GM12878 (cell line): ENCODE data around the gene ZNF189. TPM values are rescaled to one million over a fixed set of nuclear protein-coding genes. Genes with fewer than 3 reads are reported as not detected.

Source experiments
- ATAC-seq: fragments of 200-7000 bp; cut with Tn5 transposase; 3 replicates; pipeline ENCODE4 v1.9.1; 2020; ENCODE audit warnings: mild to moderate bottlenecking, moderate library complexity
- BruUV-seq: library from RNA; stranded (reverse); fragments of 400-500 nt; replicated peaks from 2 replicates; lab custom pipeline; 2021; lab: Mats Ljungman, UMichigan
- CTCF ChIA-PET: fragments of 300-600 bp; sonication (Branson Sonifier 250); formaldehyde crosslinking; extraction: SDS; loops from one replicate; lab custom pipeline; 2021; ENCODE audit warnings: inconsistent platforms; lab: Yijun Ruan, JAX
- POLR2A ChIA-PET: fragments of 350-600 bp; formaldehyde crosslinking; extraction: SDS; loops from one replicate; lab custom pipeline; 2021; ENCODE audit warnings: inconsistent platforms; lab: Charles Lee
- RAD21 ChIA-PET: fragments of 300-600 bp; sonication (Branson Sonifier 250); formaldehyde crosslinking; loops from one replicate; lab custom pipeline; 2023; ENCODE audit warnings: antibody characterized with exemption; ENCODE audit not compliant: unreplicated experiment; lab: Charles Lee
- SMC1A ChIA-PET: fragments of 300-600 bp; sonication (Branson Sonifier 250); formaldehyde crosslinking; loops from one replicate; lab custom pipeline; 2023; ENCODE audit not compliant: unreplicated experiment, uncharacterized antibody; lab: Charles Lee
- DNase-seq: peaks from one replicate; pipeline ENCODE4 v3.0.0-alpha.2; 2011; ENCODE audit warnings: low read depth, low spot score
- FAIRE-seq: peaks from 3 replicates; lab custom pipeline; 2011; peaks lifted over from hg19 to GRCh38; lab: Jason Lieb, UNC
- H2AFZ ChIP-seq: 2 replicates; pipeline ENCODE4 v1.6.0; 2011; ENCODE audit warnings: low read depth, low read length, control low read depth; ENCODE audit not compliant: control insufficient read depth
- H3K27ac ChIP-seq: 2 replicates; pipeline ENCODE4 v1.5.1; 2011; ENCODE audit warnings: control low read depth; ENCODE audit not compliant: control insufficient read depth, insufficient read depth
- H3K27me3 ChIP-seq, 2 experiments: replicated peaks in 1 of 2; 2 replicates each; pipeline versions ENCODE4 v1.6.0 to v1.6.1; 2011; ENCODE audit warnings: low read length in 1 of 2; ENCODE audit not compliant: control insufficient read depth in 2 of 2, insufficient read depth in 2 of 2
- H3K36me3 ChIP-seq, 2 experiments: 2 replicates each; pipeline ENCODE4 v1.5.1; 2011; ENCODE audit warnings: low read length in 1 of 2; ENCODE audit not compliant: control insufficient read depth in 2 of 2, insufficient read depth in 2 of 2
- H3K4me1 ChIP-seq: 2 replicates; pipeline ENCODE4 v1.6.1; 2011; ENCODE audit warnings: mild to moderate bottlenecking, low read length, moderate library complexity, mixed read lengths; ENCODE audit not compliant: control insufficient read depth, insufficient read depth
- H3K4me2 ChIP-seq: 2 replicates; pipeline ENCODE4 v1.6.0; 2011; ENCODE audit warnings: control low read depth; ENCODE audit not compliant: control insufficient read depth, insufficient read depth
- H3K4me3 ChIP-seq: fragments of 200-600 bp; sonication (generic); 2 replicates; pipeline ENCODE4 v1.5.1; 2016
- H3K79me2 ChIP-seq: 2 replicates; pipeline ENCODE4 v1.6.0; 2011; ENCODE audit warnings: low read length; ENCODE audit not compliant: control insufficient read depth, insufficient read depth
- H3K9ac ChIP-seq: 2 replicates; pipeline ENCODE4 v1.8.0; 2011; ENCODE audit warnings: low read length, control low read depth, mixed read lengths; ENCODE audit not compliant: control insufficient read depth, insufficient read depth
- H3K9me3 ChIP-seq: replicated peaks from 3 replicates; pipeline ENCODE4 v1.5.1; 2011; ENCODE audit warnings: mild to moderate bottlenecking, low read length; ENCODE audit not compliant: control insufficient read depth, insufficient read depth
- H4K20me1 ChIP-seq: 2 replicates; pipeline ENCODE4 v1.6.0; 2011; ENCODE audit not compliant: control insufficient read depth, insufficient read depth
- ATF7 ChIP-seq: fragments of 450-650 bp; IDR thresholded peaks from 2 replicates; pipeline ENCODE4 v1.6.1; 2016; ENCODE audit warnings: low read depth, mild to moderate bottlenecking
- BMI1 ChIP-seq: fragments of 450-650 bp; IDR thresholded peaks from 2 replicates; pipeline ENCODE4 v1.6.1; 2016; ENCODE audit warnings: mild to moderate bottlenecking, moderate library complexity, borderline replicate concordance
- CBX5 ChIP-seq: sonication (generic); IDR thresholded peaks from 2 replicates; pipeline ENCODE4 v1.6.1; 2016; ENCODE audit warnings: low read depth, moderate library complexity, mild to moderate bottlenecking, inconsistent platforms
- E4F1 ChIP-seq: fragments of 450-650 bp; IDR thresholded peaks from 2 replicates; pipeline ENCODE4 v1.6.1; 2018; ENCODE audit warnings: borderline replicate concordance, mild to moderate bottlenecking; ENCODE audit not compliant: partially characterized antibody
- ESRRA ChIP-seq: IDR thresholded peaks from 2 replicates; pipeline ENCODE4 v1.6.1; 2012; ENCODE audit warnings: mild to moderate bottlenecking, low read length, improper control_type of control experiment
- HCFC1 ChIP-seq: fragments of 150-350 bp; IDR thresholded peaks from 2 replicates; pipeline ENCODE4 v1.6.1; 2014; ENCODE audit warnings: low read length
- MYB ChIP-seq: fragments of 150-350 bp; IDR thresholded peaks from 2 replicates; pipeline ENCODE4 v1.6.1; 2014; ENCODE audit warnings: mild to moderate bottlenecking, low read depth, low read length, borderline replicate concordance
- NRF1 ChIP-seq: conservative IDR thresholded peaks from 2 replicates; pipeline ENCODE4 v1.6.1; 2011; ENCODE audit warnings: mild to moderate bottlenecking, low read depth, low read length, improper control_type of control experiment
- SIN3A ChIP-seq: IDR thresholded peaks from 2 replicates; pipeline ENCODE4 v1.6.1; 2012; ENCODE audit warnings: low read depth, low read length, improper control_type of control experiment
- SIX5 ChIP-seq: IDR thresholded peaks from 2 replicates; pipeline ENCODE4 v1.6.1; 2011; ENCODE audit warnings: mild to moderate bottlenecking, low read depth, low read length, moderate library complexity; ENCODE audit not compliant: severe bottlenecking
- SUZ12 ChIP-seq: fragments of 200-600 bp; sonication (generic); IDR thresholded peaks from one replicate; pipeline ENCODE4 v1.6.1; 2018; ENCODE audit warnings: antibody characterized with exemption, mild to moderate bottlenecking; ENCODE audit not compliant: unreplicated experiment
- TCF12 ChIP-seq: IDR thresholded peaks from 2 replicates; pipeline ENCODE4 v1.6.1; 2011; ENCODE audit warnings: low read depth, mild to moderate bottlenecking, low read length
- WGBS: methylation state at CpG from one replicate; pipeline ENCODE4 v1.1.6; 2016; ENCODE audit warnings: low lambda C conversion rate; ENCODE audit not compliant: insufficient replicate concordance, insufficient coverage; ENCODE audit errors: missing lambda C conversion rate; 5-methylcytosine and 5-hydroxymethylcytosine counted together
- in situ Hi-C: fragments of 300-500 bp; cut with MboI; formaldehyde crosslinking; loops from 9 replicates; pipeline ENCODE4 v1.14.3; 2018; ENCODE audit warnings: mixed read lengths
- intact Hi-C: fragments of 100-400 bp; cut with micrococcal nuclease; formaldehyde crosslinking; loops from one replicate; pipeline ENCODE4 v1.14.2; 2022; ENCODE audit not compliant: unreplicated experiment
- polyA plus RNA-seq, 11 experiments: library from polyadenylated mRNA; depleted of rRNA in 4 of 11; unstranded in 6 of 11; stranded (reverse) in 5 of 11; fragments of >200 nt; fragmentation: Nextera tagmentation in 4 of 11; fragmentation: Illumina TruSeq in 1 of 11; extraction: Ambion mirVana in 4 of 11; extraction: Trizol in 1 of 11; gene quantifications; 1 replicate in 1 of 11; 2 replicates in 10 of 11; pipeline versions ENCODE4 v1.2.1 to v1.2.3, GENCODE V29; 2011 to 2016; ENCODE audit warnings: inconsistent platforms in 2 of 11, missing spikeins in 2 of 11, low read depth in 1 of 11
- total RNA-seq, 4 experiments: library from RNA; depleted of rRNA in 3 of 4; stranded (reverse); fragments of >200 nt in 3 of 4; fragmentation: Illumina TruSeq in 1 of 4; extraction: Trizol in 1 of 4; gene quantifications; 2 replicates each; pipeline versions ENCODE4 v1.2.1 to v1.2.3, GENCODE V29; 2013 to 2021
- TF ChIP-seq, protein P1 (sequence below): fragments of 150-350 bp; IDR thresholded peaks from 2 replicates; pipeline ENCODE4 v1.6.1; 2016; ENCODE audit warnings: low read depth, low read length

The ZNF189 gene
- total and polyA plus RNA-seq, 10 of the 15 experiments (the other 5 are each of a cell fraction or from before 2014, with no cell fraction given) = 3.1 to 12.3 (median 7.4) TPM

GRCh38 chr9:101440714-101441230, 42.1 kb downstream of the ZNF189 start:
- no peaks in the 10 kb centered on the region for H3K27me3 ChIP-seq
- no peak overlapping the region for H3K9ac ChIP-seq
- ChIA-PET CTCF (interaction anchor here (0.6 to 1.1 kb wide), 2 partner anchors 13 to 699 kb away, joined by 3 read pairs; no protein-coding TSS in a partner anchor), RAD21 (no interaction called here), POLR2A (no interaction called here), SMC1A (no interaction called here)
- intact Hi-C loops = no loop called here
- BruUV-seq = no TSS peak
- H3K4me2 ChIP-seq = no peak overlapping the region
- no peaks in the 10 kb centered on the region for H3K79me2 ChIP-seq
- in situ Hi-C loops = no loop called here
- no peak for FAIRE-seq
- H3K4me3 ChIP-seq = no peak overlapping the region
- H3K9me3 ChIP-seq = no peaks in the 10 kb centered on the region
- H3K4me1 ChIP-seq = no peaks in the 10 kb centered on the region
- no peak overlapping the region for H2AFZ ChIP-seq
- H4K20me1 ChIP-seq = no peaks in the 10 kb centered on the region
- 42% methylated on average over 3 of the region's 3 CpGs for WGBS
- no peak for ATAC-seq
- H3K36me3 ChIP-seq = no peaks in the 10 kb centered on the region
- no peak overlapping the region for H3K27ac ChIP-seq
- TF ChIP-seq BMI1 = no peak
- TF ChIP-seq SIX5 = no peak
- TF ChIP-seq ATF7 = no peak
- no peak for TF ChIP-seq NRF1
- DNase-seq = no peak

DNA sequence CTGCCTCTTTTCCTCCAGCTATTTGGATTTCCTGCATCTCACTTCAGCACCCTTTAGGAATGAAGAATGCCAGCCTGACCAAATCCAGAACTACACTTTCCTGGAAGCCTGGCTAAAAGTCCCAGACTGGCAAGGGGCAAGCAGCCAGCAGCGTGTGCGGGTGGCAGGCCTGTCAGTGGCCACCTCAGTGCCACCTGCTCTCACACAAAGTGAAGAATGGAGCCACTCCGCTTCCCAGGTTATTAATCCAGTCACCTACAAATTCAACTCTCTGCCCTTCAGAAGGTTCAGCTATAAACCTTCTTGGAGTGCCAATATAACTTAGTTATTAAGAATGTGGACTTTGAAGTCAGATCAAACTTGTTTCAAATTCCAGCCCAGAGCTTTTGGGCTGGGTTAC, 43.7 kb downstream of the ZNF189 start:
- DNase-seq = no peak
- Histone ChIP-seq H3K27me3 (no peaks in the 10 kb centered on the region), H3K27ac (no peak overlapping the region), H3K79me2 (no peaks in the 10 kb centered on the region), H2AFZ (no peak overlapping the region), H3K4me1 (no peaks in the 10 kb centered on the region), H4K20me1 (no peaks in the 10 kb centered on the region), H3K36me3 (no peaks in the 10 kb centered on the region), H3K4me2 (no peak overlapping the region), H3K9ac (no peak overlapping the region), H3K9me3 (no peaks in the 10 kb centered on the region), H3K4me3 (no peak overlapping the region)
- no peak for ATAC-seq
- intact Hi-C loops (no loop called here), in situ Hi-C loops (no loop called here)
- RAD21 ChIA-PET = no interaction called here
- no TSS peak for BruUV-seq
- 54% methylated on average over 3 of the region's 3 CpGs for WGBS
- FAIRE-seq = no peak
- CTCF ChIA-PET = interaction anchor here (0.7 to 1.5 kb wide), 3 partner anchors 28 to 1565 kb away, joined by 3 read pairs; no protein-coding TSS in a partner anchor
- POLR2A ChIA-PET = interaction anchor here (1.1 kb wide), 1 partner anchor 44 kb away, joined by 3 read pairs; the partner anchor contains the start of genes MRPL50 and ZNF189
- SMC1A ChIA-PET = no interaction called here
- TF ChIP-seq, protein P1, sequence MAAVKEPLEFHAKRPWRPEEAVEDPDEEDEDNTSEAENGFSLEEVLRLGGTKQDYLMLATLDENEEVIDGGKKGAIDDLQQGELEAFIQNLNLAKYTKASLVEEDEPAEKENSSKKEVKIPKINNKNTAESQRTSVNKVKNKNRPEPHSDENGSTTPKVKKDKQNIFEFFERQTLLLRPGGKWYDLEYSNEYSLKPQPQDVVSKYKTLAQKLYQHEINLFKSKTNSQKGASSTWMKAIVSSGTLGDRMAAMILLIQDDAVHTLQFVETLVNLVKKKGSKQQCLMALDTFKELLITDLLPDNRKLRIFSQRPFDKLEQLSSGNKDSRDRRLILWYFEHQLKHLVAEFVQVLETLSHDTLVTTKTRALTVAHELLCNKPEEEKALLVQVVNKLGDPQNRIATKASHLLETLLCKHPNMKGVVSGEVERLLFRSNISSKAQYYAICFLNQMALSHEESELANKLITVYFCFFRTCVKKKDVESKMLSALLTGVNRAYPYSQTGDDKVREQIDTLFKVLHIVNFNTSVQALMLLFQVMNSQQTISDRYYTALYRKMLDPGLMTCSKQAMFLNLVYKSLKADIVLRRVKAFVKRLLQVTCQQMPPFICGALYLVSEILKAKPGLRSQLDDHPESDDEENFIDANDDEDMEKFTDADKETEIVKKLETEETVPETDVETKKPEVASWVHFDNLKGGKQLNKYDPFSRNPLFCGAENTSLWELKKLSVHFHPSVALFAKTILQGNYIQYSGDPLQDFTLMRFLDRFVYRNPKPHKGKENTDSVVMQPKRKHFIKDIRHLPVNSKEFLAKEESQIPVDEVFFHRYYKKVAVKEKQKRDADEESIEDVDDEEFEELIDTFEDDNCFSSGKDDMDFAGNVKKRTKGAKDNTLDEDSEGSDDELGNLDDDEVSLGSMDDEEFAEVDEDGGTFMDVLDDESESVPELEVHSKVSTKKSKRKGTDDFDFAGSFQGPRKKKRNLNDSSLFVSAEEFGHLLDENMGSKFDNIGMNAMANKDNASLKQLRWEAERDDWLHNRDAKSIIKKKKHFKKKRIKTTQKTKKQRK = no peak
- TF ChIP-seq SIN3A (no peak), CBX5 (no peak), MYB (no peak), ESRRA (no peak), SUZ12 (no peak), E4F1 (no peak), TCF12 (no peak), HCFC1 (no peak)
